GM12878 (cell line): ENCODE results near the gene EPDR1. TPM values are rescaled to one million over a fixed set of nuclear protein-coding genes. Genes with fewer than 3 reads are reported as not detected.
A peak's percentile ranks its signal among the peaks of the same experiment; 100 is the strongest.

ENCODE experiments used
- ATAC-seq: fragments of 200-7000 bp; cut with Tn5 transposase; 3 replicates; pipeline ENCODE4 v1.9.1; 2020; ENCODE audit warnings: mild to moderate bottlenecking, moderate library complexity
- BruUV-seq: library from RNA; stranded (reverse); fragments of 400-500 nt; replicated peaks from 2 replicates; lab custom pipeline; 2021; lab: Mats Ljungman, UMichigan
- CTCF ChIA-PET: fragments of 300-600 bp; sonication (Branson Sonifier 250); formaldehyde crosslinking; extraction: SDS; loops from one replicate; lab custom pipeline; 2021; ENCODE audit warnings: inconsistent platforms; lab: Yijun Ruan, JAX
- POLR2A ChIA-PET: fragments of 350-600 bp; formaldehyde crosslinking; extraction: SDS; loops from one replicate; lab custom pipeline; 2021; ENCODE audit warnings: inconsistent platforms; lab: Charles Lee
- RAD21 ChIA-PET: fragments of 300-600 bp; sonication (Branson Sonifier 250); formaldehyde crosslinking; loops from one replicate; lab custom pipeline; 2023; ENCODE audit warnings: antibody characterized with exemption; ENCODE audit not compliant: unreplicated experiment; lab: Charles Lee
- SMC1A ChIA-PET: fragments of 300-600 bp; sonication (Branson Sonifier 250); formaldehyde crosslinking; loops from one replicate; lab custom pipeline; 2023; ENCODE audit not compliant: unreplicated experiment, uncharacterized antibody; lab: Charles Lee
- DNase-seq: peaks from one replicate; pipeline ENCODE4 v3.0.0-alpha.2; 2011; ENCODE audit warnings: low read depth, low spot score
- FAIRE-seq: peaks from 3 replicates; lab custom pipeline; 2011; peaks lifted over from hg19 to GRCh38; lab: Jason Lieb, UNC
- H2AFZ ChIP-seq: 2 replicates; pipeline ENCODE4 v1.6.0; 2011; ENCODE audit warnings: low read depth, low read length, control low read depth; ENCODE audit not compliant: control insufficient read depth
- H3K27ac ChIP-seq: 2 replicates; pipeline ENCODE4 v1.5.1; 2011; ENCODE audit warnings: control low read depth; ENCODE audit not compliant: control insufficient read depth, insufficient read depth
- H3K27me3 ChIP-seq, 2 experiments: replicated peaks in 1 of 2; 2 replicates each; pipeline versions ENCODE4 v1.6.0 to v1.6.1; 2011; ENCODE audit warnings: low read length in 1 of 2; ENCODE audit not compliant: control insufficient read depth in 2 of 2, insufficient read depth in 2 of 2
- H3K36me3 ChIP-seq, 2 experiments: 2 replicates each; pipeline ENCODE4 v1.5.1; 2011; ENCODE audit warnings: low read length in 1 of 2; ENCODE audit not compliant: control insufficient read depth in 2 of 2, insufficient read depth in 2 of 2
- H3K4me1 ChIP-seq: 2 replicates; pipeline ENCODE4 v1.6.1; 2011; ENCODE audit warnings: mild to moderate bottlenecking, low read length, moderate library complexity, mixed read lengths; ENCODE audit not compliant: control insufficient read depth, insufficient read depth
- H3K4me2 ChIP-seq: 2 replicates; pipeline ENCODE4 v1.6.0; 2011; ENCODE audit warnings: control low read depth; ENCODE audit not compliant: control insufficient read depth, insufficient read depth
- H3K4me3 ChIP-seq: fragments of 200-600 bp; sonication (generic); 2 replicates; pipeline ENCODE4 v1.5.1; 2016
- H3K79me2 ChIP-seq: 2 replicates; pipeline ENCODE4 v1.6.0; 2011; ENCODE audit warnings: low read length; ENCODE audit not compliant: control insufficient read depth, insufficient read depth
- H3K9ac ChIP-seq: 2 replicates; pipeline ENCODE4 v1.8.0; 2011; ENCODE audit warnings: low read length, control low read depth, mixed read lengths; ENCODE audit not compliant: control insufficient read depth, insufficient read depth
- H3K9me3 ChIP-seq: replicated peaks from 3 replicates; pipeline ENCODE4 v1.5.1; 2011; ENCODE audit warnings: mild to moderate bottlenecking, low read length; ENCODE audit not compliant: control insufficient read depth, insufficient read depth
- H4K20me1 ChIP-seq: 2 replicates; pipeline ENCODE4 v1.6.0; 2011; ENCODE audit not compliant: control insufficient read depth, insufficient read depth
- BMI1 ChIP-seq: fragments of 450-650 bp; IDR thresholded peaks from 2 replicates; pipeline ENCODE4 v1.6.1; 2016; ENCODE audit warnings: mild to moderate bottlenecking, moderate library complexity, borderline replicate concordance
- BRCA1 ChIP-seq: IDR thresholded peaks from 2 replicates; pipeline ENCODE4 v1.6.1; 2011; ENCODE audit warnings: low read depth, low read length, improper control_type of control experiment
- CHD1 ChIP-seq: IDR thresholded peaks from 2 replicates; pipeline ENCODE4 v1.6.1; 2012; ENCODE audit warnings: low read depth, low read length, improper control_type of control experiment
- ETV6 ChIP-seq, 2 experiments: fragments of 450-650 bp in 1 of 2; IDR thresholded peaks in 1 of 2; conservative IDR thresholded peaks in 1 of 2; 2 replicates each; pipeline ENCODE4 v1.6.1; 2014; ENCODE audit warnings: antibody characterized with exemption in 1 of 2, borderline replicate concordance in 1 of 2, low read depth in 1 of 2, mild to moderate bottlenecking in 1 of 2, moderate library complexity in 1 of 2
- EZH2 ChIP-seq: IDR thresholded peaks from 2 replicates; pipeline ENCODE4 v1.6.1; 2012; ENCODE audit warnings: low read depth, mild to moderate bottlenecking, control low read depth, inconsistent platforms, low read length, borderline replicate concordance; ENCODE audit not compliant: control insufficient read depth
- GABPA ChIP-seq: IDR thresholded peaks from 2 replicates; pipeline ENCODE4 v1.6.1; 2014; ENCODE audit warnings: antibody characterized with exemption, low read depth, mild to moderate bottlenecking, inconsistent platforms
- GATAD2B ChIP-seq: fragments of 450-650 bp; conservative IDR thresholded peaks from 2 replicates; pipeline ENCODE4 v1.6.1; 2017; ENCODE audit warnings: low read depth, mild to moderate bottlenecking, moderate library complexity
- HDAC6 ChIP-seq: fragments of 200-600 bp; sonication (generic); IDR thresholded peaks from one replicate; pipeline ENCODE4 v1.8.0; 2017; ENCODE audit warnings: antibody characterized with exemption; ENCODE audit not compliant: unreplicated experiment
- IKZF1 ChIP-seq: fragments of 450-650 bp; conservative IDR thresholded peaks from 2 replicates; pipeline ENCODE4 v1.6.1; 2017; ENCODE audit warnings: antibody characterized with exemption, mild to moderate bottlenecking
- IKZF2 ChIP-seq, 2 experiments: fragments of 450-650 bp; IDR thresholded peaks; 2 replicates each; pipeline ENCODE4 v1.6.1; 2017; ENCODE audit warnings: mild to moderate bottlenecking in 2 of 2, moderate library complexity in 2 of 2
- IRF4 ChIP-seq: IDR thresholded peaks from 2 replicates; pipeline ENCODE4 v1.6.1; 2011; ENCODE audit warnings: low read depth, low read length
- KDM1A ChIP-seq: fragments of 200-600 bp; sonication (generic); IDR thresholded peaks from 2 replicates; pipeline ENCODE4 v1.6.1; 2016; ENCODE audit warnings: borderline replicate concordance
- MTA2 ChIP-seq: fragments of 450-650 bp; IDR thresholded peaks from 2 replicates; pipeline ENCODE4 v1.6.1; 2016; ENCODE audit warnings: low read depth, mild to moderate bottlenecking, moderate library complexity
- NKRF ChIP-seq: fragments of 450-650 bp; conservative IDR thresholded peaks from 2 replicates; pipeline ENCODE4 v1.6.1; 2017; ENCODE audit warnings: mild to moderate bottlenecking, moderate library complexity
- PML ChIP-seq: IDR thresholded peaks from 2 replicates; pipeline ENCODE4 v1.6.1; 2012; ENCODE audit warnings: low read length, inconsistent platforms
- POU2F2 ChIP-seq: IDR thresholded peaks from 3 replicates; pipeline ENCODE4 v1.6.1; 2011; ENCODE audit warnings: low read depth, mild to moderate bottlenecking, low read length, borderline replicate concordance
- RB1 ChIP-seq: fragments of 450-650 bp; formaldehyde crosslinking; IDR thresholded peaks from 2 replicates; pipeline ENCODE4 v1.6.1; 2017; ENCODE audit warnings: mild to moderate bottlenecking, borderline replicate concordance
- RUNX3 ChIP-seq: IDR thresholded peaks from 2 replicates; pipeline ENCODE4 v1.6.1; 2012; ENCODE audit warnings: low read length, inconsistent platforms
- SMAD1 ChIP-seq: fragments of 450-650 bp; IDR thresholded peaks from 2 replicates; pipeline ENCODE4 v1.6.1; 2018; ENCODE audit warnings: mild to moderate bottlenecking, low read depth; ENCODE audit not compliant: partially characterized antibody
- ZNF622 ChIP-seq: fragments of 450-650 bp; IDR thresholded peaks from 2 replicates; pipeline ENCODE4 v1.6.1; 2017; ENCODE audit warnings: mild to moderate bottlenecking, inconsistent platforms
- WGBS: methylation state at CpG from one replicate; pipeline ENCODE4 v1.1.6; 2016; ENCODE audit warnings: low lambda C conversion rate; ENCODE audit not compliant: insufficient replicate concordance, insufficient coverage; ENCODE audit errors: missing lambda C conversion rate; 5-methylcytosine and 5-hydroxymethylcytosine counted together
- in situ Hi-C: fragments of 300-500 bp; cut with MboI; formaldehyde crosslinking; loops from 9 replicates; pipeline ENCODE4 v1.14.3; 2018; ENCODE audit warnings: mixed read lengths
- intact Hi-C: fragments of 100-400 bp; cut with micrococcal nuclease; formaldehyde crosslinking; loops from one replicate; pipeline ENCODE4 v1.14.2; 2022; ENCODE audit not compliant: unreplicated experiment
- polyA plus RNA-seq, 11 experiments: library from polyadenylated mRNA; depleted of rRNA in 4 of 11; unstranded in 6 of 11; stranded (reverse) in 5 of 11; fragments of >200 nt; fragmentation: Nextera tagmentation in 4 of 11; fragmentation: Illumina TruSeq in 1 of 11; extraction: Ambion mirVana in 4 of 11; extraction: Trizol in 1 of 11; gene quantifications; 1 replicate in 1 of 11; 2 replicates in 10 of 11; pipeline versions ENCODE4 v1.2.1 to v1.2.3, GENCODE V29; 2011 to 2016; ENCODE audit warnings: inconsistent platforms in 2 of 11, missing spikeins in 2 of 11, low read depth in 1 of 11
- total RNA-seq, 4 experiments: library from RNA; depleted of rRNA in 3 of 4; stranded (reverse); fragments of >200 nt in 3 of 4; fragmentation: Illumina TruSeq in 1 of 4; extraction: Trizol in 1 of 4; gene quantifications; 2 replicates each; pipeline versions ENCODE4 v1.2.1 to v1.2.3, GENCODE V29; 2013 to 2021
- TF ChIP-seq, protein P1 (sequence below): fragments of 450-650 bp; IDR thresholded peaks from 2 replicates; pipeline ENCODE4 v1.6.1; 2017; ENCODE audit warnings: mild to moderate bottlenecking, low read depth, inconsistent platforms; ENCODE audit not compliant: poor library complexity, severe bottlenecking
- TF ChIP-seq, protein P2 (sequence below): IDR thresholded peaks from 2 replicates; pipeline ENCODE4 v1.6.1; 2011; ENCODE audit warnings: borderline replicate concordance, low read depth, mild to moderate bottlenecking, moderate library complexity, mixed read lengths, low read length; ENCODE audit not compliant: insufficient read depth; ENCODE audit errors: extremely low read length

Gene EPDR1
- total and polyA plus RNA-seq, 10 of the 15 experiments (the other 5 are each of a cell fraction or from before 2014, with no cell fraction given), result 1.2 to 18.8 (median 4.7) TPM

DNA sequence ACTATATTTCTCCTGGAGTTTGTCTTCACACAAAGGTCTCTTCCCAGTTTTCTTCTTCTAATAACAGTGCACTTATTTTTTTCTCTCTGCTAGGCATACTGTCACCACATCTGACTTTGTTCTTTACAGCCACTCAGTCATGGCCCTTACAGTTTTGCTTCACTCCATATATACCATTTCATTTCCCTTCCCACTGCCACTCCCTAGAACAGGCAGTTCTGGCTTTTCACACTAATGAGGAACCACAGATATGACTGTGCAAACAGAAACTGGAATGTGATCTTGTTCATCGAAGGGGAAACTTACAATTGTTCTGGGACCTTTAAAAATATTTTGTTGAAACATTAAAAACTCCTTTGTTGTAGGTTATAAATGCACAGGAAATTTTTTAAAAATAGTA lies 67.3 kb downstream of the EPDR1 start:
- DNase-seq (no peak), FAIRE-seq (no peak), ATAC-seq (peak; percentile 36)
- CTCF ChIA-PET, result interaction anchor here (0.9 to 2.7 kb wide), 3 partner anchors 34 to 86 kb away, joined by 3 to 16 read pairs (median 7); partner anchors contain the start of gene SFRP4
- Histone ChIP-seq H3K4me2 (no peak overlapping the region), H3K4me3 (no peak overlapping the region), H4K20me1 (no peaks in the 10 kb centered on the region), H3K36me3 (no peaks in the 10 kb centered on the region), H3K79me2 (no peaks in the 10 kb centered on the region), H3K4me1 (0 out of 2 replicates have a peak, but pooled peaks cover under 1% of the 10 kb centered on the region), H3K27me3 (no peaks in the 10 kb centered on the region), H3K27ac (no peak overlapping the region), H3K9ac (no peak overlapping the region), H3K9me3 (no peaks in the 10 kb centered on the region), H2AFZ (no peak overlapping the region)
- RAD21 ChIA-PET, result no interaction called here
- BruUV-seq, result no TSS peak
- SMC1A ChIA-PET, result interaction anchor here (1.5 kb wide), 1 partner anchor 13 kb away, joined by 8 read pairs; no protein-coding TSS in a partner anchor
- POLR2A ChIA-PET, result no interaction called here
- intact Hi-C loops, result no loop called here
- in situ Hi-C loops, result no loop called here
- WGBS, result 0% methylated on average over 1 of the region's 1 CpG
- no peak for TF ChIP-seq GABPA
- peak; percentile 84 to 87 for TF ChIP-seq IKZF2 (IDR thresholded peaks at IDR 0.05)
- TF ChIP-seq, protein P1, sequence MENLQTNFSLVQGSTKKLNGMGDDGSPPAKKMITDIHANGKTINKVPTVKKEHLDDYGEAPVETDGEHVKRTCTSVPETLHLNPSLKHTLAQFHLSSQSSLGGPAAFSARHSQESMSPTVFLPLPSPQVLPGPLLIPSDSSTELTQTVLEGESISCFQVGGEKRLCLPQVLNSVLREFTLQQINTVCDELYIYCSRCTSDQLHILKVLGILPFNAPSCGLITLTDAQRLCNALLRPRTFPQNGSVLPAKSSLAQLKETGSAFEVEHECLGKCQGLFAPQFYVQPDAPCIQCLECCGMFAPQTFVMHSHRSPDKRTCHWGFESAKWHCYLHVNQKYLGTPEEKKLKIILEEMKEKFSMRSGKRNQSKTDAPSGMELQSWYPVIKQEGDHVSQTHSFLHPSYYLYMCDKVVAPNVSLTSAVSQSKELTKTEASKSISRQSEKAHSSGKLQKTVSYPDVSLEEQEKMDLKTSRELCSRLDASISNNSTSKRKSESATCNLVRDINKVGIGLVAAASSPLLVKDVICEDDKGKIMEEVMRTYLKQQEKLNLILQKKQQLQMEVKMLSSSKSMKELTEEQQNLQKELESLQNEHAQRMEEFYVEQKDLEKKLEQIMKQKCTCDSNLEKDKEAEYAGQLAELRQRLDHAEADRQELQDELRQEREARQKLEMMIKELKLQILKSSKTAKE, result no peak
- TF ChIP-seq RUNX3, result no peak
- no peak for TF ChIP-seq CHD1
- no peak for TF ChIP-seq SMAD1
- TF ChIP-seq MTA2, result peak; percentile 58; the same call in 1 of the 2 replicates
- TF ChIP-seq ZNF622, result no peak
- no peak for TF ChIP-seq HDAC6
- no peak for TF ChIP-seq RB1
- no peak for TF ChIP-seq GATAD2B
- no peak for TF ChIP-seq ETV6 (conservative IDR thresholded peaks at IDR 0.05 in 1 of 2, IDR thresholded peaks at IDR 0.05 in 1 of 2; ENCODE audit: borderline replicate concordance in 1 of 2, low read depth in 1 of 2)
- TF ChIP-seq POU2F2, result no peak
- TF ChIP-seq IRF4, result no peak
- peak; percentile 72 for TF ChIP-seq IKZF1
- TF ChIP-seq BMI1, result 0 out of 2 replicates have a peak, but pooled peaks have one; percentile 26
- TF ChIP-seq EZH2, result no peak
- TF ChIP-seq NKRF, result no peak
- no peak for TF ChIP-seq KDM1A
- TF ChIP-seq, protein P2, sequence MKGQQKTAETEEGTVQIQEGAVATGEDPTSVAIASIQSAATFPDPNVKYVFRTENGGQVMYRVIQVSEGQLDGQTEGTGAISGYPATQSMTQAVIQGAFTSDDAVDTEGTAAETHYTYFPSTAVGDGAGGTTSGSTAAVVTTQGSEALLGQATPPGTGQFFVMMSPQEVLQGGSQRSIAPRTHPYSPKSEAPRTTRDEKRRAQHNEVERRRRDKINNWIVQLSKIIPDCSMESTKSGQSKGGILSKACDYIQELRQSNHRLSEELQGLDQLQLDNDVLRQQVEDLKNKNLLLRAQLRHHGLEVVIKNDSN, result no peak
- TF ChIP-seq BRCA1, result no peak
- TF ChIP-seq PML, result no peak
